NCI-H446 treated with DMSO at 0.1 percent for 48 hours (cell line): Measurements from ENCODE around the gene DIPK1A.

Experiments used
- DNase-seq: peaks from one replicate; lab custom pipeline; 2025; lab: John Stamatoyannopoulos, UW

DIPK1A gene

DNA sequence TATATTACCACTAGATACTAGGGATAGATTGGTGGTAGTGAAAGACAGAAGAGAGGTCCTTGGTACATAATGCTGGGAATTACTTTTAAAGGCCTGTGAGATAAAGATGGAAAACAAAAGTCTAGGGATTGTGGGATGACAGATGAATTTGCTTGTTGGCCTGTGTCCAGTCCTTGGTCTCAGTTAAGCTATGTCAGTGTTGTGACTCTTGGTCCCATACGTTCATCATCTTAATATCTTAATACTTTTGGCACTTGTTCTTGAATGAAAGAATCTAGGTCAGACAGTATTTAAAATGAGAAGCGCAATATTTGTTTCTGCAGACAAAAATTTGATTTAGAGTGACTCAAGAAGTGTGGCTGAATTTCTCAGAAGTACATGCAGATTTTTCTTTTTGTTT is 121.8 kb downstream of the DIPK1A start:
- DNase-seq = no peak

DNA sequence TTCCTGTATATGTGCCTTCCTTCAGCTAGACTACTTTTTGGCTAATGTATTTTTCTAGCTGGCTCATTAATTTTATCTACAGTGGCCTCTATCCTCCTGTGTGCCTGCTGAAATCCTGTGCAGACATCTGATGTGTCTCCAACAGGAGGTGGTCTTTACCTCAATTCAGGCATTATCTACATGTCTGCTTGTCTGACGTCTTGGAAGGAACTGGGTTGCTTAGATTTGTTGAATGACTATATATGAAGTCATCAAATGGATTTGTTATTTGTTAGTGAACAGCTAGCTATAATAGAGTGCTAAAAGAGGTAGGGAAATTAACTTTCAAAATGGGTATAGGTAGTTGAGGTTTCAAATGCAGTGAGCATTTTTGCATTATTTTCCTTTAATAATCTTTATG is 122.7 kb downstream of the DIPK1A start:
- DNase-seq = no peak

DNA sequence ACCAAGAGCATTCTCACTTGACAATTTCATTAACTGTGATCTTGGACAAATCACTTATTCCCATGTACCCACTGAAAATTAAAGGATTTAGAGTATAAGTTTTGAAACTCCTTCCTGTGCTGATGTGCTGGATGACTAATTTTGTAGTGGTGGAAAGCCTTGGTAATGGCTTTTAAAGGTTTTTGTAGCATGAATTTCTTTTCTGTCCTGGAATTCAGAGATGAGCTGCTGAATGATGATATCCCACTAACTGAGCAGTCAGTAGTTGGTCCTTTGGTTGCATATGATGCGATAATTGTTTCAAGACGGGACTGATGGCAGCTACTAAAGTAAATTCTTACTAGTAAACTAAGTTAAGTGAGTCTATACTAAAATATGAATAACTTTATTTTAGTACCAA is 124.2 kb downstream of the DIPK1A start:
- DNase-seq = no peak

DNA sequence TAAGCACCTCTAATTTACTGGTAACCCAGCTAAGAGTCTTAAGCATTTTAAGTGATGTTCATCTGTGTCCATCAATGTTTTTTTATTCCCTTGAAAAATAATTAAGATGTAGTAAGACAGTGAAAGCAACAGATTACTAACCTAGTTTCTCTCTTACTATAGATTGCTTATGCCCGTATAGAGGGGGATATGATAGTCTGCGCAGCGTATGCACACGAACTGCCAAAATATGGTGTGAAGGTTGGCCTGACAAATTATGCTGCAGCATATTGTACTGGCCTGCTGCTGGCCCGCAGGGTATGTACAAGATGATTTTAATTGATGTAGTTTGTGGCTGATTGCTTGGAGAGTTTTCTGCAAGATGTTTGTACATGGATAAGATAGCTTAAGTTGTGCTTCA is 126.6 kb downstream of the DIPK1A start:
- no peak for DNase-seq

DNA sequence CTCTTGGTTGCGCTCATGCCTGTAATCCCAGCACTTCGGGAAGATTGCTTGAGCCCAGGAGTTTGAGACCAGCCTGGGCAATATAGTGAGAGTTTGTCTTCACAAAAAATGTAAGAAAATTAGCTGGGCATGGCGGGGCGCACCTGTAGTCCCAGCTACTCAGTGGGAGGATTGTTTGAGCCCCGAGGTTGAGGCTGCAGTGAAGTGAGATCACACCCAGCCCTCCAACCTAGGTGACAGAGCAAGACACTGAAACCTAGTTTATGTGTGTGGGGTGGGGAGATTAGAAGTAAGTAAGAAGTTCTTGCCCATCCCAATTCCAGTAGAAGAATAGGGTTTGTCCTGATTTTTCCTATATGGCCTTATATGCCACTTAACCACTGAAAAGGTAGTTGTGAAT is 127.4 kb downstream of the DIPK1A start:
- no peak for DNase-seq

DNA sequence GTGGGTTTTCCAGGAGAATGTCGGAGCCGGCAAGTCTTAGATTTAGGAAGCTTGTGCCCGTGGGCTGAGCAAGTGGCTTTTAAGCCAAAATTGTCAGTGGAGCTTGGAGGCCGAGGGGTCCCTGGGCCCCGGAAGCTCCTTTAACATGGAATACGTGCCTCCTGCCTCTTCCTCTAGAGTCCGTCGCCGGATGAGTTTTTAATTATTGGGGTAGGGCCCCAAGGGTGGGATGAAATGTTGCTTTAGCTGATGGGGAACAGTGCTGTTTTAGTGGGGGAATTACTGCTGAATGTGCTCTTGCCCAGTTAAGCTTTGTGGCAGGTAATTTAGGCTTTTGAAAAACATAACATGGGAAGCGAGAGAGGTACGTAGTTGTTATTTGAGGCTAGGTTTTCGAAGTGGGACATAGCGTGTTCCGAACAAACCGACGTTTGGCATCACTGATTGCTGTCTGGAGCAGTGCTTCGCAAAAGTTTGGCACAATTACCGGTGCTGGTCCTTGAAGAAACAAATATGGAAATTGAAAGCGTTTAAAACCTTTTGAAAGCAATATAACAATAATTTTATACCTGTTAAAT is 128.6 kb downstream of the DIPK1A start:
- DNase-seq = no peak

DNA sequence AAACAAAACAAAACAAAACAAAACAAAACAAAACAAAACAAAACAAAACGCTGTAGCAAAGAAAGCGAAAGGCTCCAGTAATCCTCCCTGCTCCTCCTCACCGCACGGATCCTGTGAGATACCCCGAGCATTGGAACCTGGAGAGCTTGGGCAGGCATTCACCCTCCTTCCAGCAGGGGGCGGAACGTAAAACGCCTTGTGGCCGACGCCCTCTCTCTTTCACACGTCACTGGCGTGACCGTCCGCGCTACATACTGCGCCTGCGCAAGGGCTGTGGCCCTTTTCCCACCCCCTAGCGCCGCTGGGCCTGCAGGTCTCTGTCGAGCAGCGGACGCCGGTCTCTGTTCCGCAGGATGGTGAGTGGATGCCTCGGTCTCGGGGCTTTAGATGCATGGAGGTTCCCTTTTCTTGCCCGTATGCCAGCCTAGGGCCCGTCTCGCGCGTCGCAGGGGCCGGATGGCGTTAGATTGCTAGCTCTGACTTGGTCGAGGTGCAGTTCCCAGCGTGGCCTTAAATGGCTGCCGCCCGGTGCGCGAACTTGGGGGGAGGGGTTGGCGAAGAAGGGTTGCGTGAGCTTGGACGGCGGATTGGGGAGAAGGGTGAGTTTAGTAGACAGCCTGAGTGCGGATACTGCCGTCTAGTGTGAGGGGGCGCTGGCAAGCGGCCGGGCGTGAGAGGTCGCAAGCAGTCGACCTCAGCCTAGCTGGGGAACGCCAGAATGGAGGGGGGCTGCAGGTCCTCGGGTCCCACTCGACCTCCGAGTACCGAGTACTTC is 129.3 kb downstream of the DIPK1A start, which contains the start of gene RPL5:
Gene RPL5, plus strand, starts transcription at position 279 of the 775 bp plus-strand sequence. Its CDS starts 75 bp downstream, at position 354.
- DNase-seq = peak; percentile 95

DNA sequence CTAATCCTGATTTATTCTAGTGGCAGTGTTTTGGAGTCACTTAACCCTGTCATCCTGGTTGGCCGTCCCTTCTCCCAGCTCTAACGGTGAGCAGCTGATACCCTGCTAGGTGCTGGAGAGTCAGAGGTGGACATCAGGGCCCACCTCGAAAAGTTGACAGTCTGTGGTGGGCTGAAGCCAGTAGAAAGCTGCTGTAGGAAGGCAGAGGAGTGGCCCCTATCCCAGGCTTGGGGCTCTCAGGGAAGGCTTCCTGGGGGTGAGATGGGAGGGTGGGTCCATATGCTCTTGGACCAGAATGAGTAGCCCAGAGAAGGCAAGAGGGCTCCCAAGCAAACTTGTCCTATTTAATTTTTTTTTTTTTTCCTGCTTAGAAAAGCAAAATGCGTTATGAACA is 129.9 kb downstream of the DIPK1A start:
- DNase-seq = no peak

DNA sequence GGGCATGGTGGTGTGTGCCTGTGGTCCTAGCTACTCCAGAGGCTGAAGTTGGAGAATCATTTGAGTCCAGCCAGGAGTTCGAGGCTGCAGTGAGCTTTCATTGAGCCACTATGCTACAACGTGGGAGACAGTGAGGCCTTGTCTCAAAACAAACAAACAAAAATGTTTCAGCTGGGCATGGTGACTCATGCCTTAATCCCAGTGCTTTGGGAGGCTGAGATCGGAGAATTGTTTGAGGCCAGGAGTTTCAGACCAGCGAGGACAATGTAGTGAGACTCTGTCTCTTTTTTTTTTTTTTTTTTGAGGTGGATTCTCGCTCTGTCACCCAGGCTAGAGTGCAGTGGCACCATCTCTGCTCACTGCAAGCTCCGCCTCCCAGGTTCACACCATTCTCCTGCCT is 134.5 kb downstream of the DIPK1A start:
- DNase-seq = no peak

DNA sequence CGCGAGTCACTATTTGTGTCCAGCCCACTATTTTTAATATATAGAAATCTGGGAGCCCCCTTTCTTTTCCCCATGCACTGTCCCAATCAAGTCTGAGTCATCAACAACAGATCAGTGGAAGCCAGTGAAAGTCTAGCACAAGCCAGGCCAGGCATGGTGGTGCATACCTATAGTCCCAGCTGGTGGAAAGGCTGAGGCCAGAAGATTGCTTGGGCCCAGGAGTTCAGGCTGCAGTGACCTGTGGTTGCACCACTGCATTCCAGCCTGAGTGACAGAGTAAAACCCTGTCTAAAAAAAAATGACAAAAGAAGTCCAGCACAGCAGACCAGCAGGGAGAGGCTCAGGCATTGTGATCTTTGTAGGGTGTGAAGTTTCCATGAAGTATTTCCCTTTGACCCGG is 138.4 kb downstream of the DIPK1A start:
- DNase-seq = no peak

DNA sequence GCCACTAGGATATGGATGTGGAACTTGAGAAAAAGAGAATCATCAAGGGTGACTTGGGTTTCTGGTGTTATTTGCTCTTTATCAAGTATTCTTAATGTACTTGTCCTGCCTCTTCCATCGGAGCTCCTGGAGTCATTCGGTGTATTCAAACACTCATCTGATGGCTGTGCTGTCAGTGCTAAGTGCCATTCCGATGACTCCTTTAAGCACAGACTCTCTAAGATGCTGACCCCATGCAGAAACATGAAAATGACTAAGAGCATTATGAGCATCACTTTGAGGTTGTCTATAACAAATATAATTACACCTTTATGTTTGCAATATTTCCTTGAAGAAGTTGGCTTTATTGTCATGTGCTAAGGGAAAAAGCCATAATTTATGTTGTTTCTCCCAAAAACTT is 140.7 kb downstream of the DIPK1A start:
- no peak for DNase-seq

DNA sequence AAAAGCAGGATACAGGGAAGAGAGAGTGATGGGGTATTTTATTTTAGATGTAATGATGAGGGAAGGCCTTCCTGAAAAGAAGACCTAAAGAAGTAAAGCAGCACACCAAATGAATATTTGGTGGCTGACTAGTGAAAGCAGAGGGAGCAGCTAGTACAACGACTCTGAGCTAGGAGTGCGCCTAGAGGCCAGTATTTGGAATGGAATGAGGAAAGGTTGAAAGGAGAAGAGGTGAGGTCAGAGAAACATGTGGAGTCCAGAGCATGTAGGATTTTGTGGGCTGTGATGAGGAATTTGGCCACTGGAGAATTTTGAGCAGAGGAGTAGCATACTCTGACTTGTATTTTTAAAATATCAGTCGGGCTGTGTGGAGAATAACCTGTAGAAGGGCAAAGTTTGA is 141.2 kb downstream of the DIPK1A start:
- DNase-seq = no peak

DNA sequence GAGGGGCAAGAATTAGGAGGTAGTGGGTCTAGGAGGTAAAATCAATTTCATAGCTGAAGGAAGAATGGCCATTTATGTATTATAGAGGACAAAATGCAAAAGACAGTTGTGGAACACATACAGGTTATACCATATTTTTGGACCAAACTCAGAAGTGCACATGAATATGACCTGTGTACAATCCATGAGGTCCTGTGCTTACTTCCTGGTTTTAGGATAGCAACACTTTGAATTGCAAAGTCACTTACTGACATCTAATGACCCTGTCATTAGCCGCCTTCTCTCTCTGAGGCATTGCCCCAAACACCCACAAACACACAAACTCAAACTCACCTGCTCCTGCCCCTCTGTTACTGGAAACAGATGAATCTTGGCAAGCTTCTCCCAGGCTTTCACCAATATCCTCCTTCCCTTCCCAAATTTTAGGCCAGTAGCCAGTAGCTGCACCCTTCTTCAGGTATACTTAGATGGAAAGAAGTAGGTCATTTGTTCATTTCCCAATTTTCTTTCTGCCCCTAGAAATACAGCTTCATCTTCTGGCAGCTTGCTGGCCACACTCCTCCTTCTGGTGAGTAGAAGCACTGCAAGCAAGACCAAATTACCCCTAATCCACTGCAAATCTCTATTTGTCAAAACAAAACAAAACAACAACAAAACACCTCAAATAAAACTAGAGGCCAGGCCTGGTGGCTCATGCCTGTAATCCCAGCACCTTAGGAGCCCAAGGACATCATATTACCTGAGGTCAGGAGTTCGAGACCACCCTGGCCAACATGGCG is 143.1 kb downstream of the DIPK1A start:
- DNase-seq = no peak

DNA sequence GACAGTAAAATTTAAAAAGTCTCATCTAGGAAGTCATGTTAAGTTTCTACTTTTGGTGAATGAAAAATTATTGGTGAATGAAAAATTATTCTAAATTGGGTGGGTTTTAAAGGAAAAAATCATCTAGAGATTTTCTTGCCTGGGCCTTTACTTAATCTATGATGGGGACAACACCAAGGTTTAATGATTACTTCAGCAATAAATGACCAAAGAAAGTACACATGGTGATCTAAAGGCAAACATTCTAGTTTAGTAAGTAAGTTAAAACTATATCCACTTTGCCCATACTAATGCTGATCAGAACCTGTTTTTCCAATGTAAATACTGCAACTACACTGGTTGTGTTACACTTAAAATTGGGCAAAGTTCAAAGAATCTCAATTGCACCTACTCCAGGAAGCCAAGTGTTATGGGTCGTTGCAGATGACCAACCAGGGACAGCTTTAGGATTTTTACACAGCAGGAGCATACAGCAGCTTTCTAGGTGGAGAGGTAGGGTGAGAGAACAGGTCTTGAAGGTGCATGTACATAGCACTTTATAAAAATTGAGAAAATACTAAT is 144.0 kb downstream of the DIPK1A start:
- DNase-seq = no peak

DNA sequence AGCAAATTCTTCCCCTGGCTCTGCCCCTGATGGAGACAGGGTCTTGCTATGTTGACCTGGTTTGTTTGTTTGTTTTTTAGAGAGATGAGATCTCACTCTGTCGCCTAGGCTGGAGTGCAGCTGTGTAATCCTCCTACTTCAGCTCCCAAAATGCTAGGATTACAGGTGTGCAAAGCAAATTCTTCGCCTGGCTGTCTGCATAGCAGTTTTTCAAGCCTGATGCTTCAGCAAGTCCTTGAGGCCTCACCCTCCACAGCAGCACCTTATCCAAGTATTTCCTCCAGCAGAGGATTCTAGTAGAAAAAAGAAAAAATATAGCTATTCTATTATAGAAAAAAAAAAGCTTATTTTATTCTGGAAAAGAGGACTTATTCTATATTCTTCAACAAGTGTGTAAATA is 144.5 kb downstream of the DIPK1A start:
- DNase-seq = no peak

DNA sequence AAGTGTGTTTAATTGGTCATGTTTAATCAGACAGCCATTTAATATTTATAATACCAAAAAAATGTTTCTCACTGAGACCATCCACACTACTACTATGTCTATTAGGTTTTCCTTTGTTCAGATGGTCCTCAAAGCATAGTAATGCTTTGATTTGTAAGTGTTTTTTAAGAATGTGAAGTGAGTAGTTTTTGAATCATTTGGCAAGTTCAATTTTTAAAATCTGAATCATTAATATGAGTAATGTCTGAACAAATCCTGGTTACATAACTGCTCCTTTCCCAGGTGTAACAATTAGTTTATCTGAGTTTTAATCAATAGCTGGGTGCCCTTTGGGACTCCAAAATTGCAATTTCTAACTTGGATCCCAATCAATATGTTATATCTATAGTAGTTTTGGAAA is 152.9 kb downstream of the DIPK1A start:
- no peak for DNase-seq

DNA sequence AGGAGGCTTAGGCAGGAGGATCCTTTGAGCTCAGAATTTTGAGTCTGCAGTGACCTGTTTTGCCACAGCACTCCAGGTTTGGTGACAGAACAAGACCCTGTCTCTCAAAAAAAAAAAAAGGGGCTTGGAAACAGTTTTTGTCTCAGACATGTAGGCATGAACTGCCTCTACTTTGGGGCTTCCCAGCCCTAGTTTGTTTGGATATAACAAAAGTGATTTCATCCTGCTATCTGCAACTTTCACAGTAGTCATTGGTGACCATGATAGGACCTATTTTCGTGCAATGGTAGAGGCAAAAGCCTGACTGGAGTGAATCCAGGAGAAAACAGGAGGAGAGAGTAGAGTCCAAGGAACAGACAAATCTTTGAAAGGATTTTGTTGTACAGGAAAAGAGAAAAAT is 156.0 kb downstream of the DIPK1A start:
- no peak for DNase-seq

DNA sequence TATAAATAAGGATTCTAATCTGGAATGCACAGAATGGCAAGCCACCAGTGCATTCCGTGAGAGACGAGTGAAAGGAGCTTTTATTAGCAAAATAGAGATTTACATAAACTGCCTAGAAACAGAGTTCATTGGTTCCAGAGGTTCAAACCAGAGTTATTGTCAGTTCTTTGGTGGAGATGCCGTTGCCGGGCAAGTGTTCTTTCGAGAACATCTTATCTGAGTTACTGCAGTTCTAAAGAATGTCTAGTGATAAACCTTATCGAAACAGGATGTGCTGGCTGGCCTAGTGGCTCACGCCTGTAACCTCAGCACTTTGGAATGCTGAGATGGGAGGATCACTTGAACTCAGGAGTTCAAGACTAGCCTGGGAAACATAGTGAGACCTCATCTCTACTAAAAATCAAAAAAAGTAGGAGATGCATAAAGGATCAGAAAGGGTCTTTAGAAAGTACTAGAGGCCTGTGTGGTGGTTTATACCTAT is 156.5 kb downstream of the DIPK1A start:
- DNase-seq = no peak

DNA sequence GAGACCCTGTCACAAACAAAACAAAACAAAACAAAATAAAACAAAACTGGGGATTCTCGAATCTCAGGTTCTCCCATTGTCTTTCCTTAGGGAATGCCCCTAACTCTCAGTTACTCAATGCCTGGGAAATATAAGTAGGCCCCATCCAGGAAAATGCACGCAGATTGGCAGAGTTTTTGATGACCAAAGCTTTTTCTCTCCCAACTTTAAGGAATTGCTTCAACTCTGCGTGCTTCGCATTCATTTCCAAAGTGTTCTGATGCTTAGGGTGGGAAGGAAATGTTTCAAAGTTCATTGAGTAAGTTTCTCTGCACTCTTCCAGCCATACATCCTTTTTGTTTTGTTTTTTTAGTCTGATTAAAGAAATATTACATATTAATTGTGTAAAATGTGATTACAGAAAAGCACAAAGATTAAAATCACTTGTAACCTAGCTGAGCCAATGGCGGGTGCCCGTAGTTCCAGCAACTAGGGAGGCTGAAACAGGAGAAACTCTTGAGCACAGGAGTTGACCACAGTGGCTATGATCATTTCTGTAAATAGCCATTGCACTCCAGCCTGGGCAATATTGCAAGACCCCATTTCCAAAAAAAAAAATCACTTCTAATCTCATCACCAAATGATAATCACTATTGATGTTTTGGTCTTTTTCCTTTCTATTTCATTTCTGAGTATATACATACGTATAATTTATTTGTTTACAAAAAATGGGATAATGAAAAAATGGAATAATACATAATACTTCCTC is 157.9 kb downstream of the DIPK1A start:
- DNase-seq = no peak

DNA sequence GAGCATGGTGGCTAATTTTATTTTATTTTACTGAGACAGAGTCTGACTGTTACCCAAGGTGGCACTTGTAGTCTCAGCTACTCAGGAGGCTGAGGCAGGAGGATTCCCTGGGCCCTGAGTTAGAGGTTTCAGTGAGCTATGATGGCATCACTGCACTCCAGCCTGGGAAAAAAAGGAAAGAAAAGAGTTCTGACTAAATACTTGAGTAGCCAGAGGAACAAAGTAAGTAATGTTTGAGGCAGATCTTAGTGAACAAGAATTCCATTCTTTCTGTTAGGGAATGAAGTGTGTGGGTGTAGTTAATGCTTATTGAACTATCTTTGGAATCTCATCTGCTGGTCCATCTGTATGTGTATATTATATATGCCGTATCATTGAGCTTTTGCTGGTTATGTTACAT is 163.3 kb downstream of the DIPK1A start:
- no peak for DNase-seq

DNA sequence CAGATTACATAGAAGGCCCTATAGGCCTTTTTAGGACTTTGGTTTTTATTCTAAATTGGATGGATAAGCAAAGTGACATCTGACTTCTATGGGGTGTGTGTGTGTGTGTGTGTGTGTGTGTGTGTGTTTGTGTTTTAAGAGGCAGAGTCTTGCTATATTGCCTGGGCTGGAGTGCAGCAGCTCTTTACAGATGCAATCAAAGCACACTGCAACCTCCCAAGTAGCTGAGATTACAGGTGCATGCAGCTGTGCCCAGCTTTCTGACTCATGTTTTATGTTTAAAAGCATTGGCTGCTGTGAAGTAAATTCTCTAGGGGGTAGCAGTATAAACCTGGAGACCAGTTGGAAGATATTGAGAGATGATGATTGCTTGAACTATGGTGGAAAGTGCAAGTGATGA is 164.0 kb downstream of the DIPK1A start:
- no peak for DNase-seq

DNA sequence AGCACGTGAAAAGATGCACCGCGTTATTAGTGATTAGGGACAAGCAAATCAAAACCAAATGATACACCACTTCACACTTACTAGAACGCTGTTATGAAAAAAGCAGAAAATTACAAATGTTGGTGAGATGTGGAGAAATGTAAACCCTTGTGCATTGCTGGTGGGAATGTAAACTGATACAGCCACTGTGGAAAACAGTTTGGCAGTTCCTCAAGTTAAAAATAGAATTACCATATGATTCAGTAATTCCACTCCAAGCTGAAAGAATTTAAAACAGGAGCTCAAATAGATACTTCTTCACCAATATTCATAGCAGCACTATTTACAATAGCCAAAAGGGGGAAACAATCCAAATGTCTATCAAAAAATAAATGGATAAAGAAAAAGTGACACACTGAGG is 166.1 kb downstream of the DIPK1A start:
- no peak for DNase-seq
